ENCODE measurements around the gene TIGIT. TPM values are rescaled to one million over a fixed set of nuclear protein-coding genes. Genes with fewer than 3 reads are reported as not detected.

TIGIT gene
- total RNA-seq, 5 donors from 2014 or later (not counting 1 experiment from before 2014, with no cell fraction given), result 21.2 to 48.1 (median 39.9) TPM

- POLR2A ChIA-PET, result no interaction called here
These were observed 56.9 kb downstream of the TIGIT start for GRCh38 chr3:114350690-114351089.

GRCh38 chr3:114351123-114351821, 57.4 kb downstream of the TIGIT start:
- ATAC-seq (replicated peaks in 1 of 4) (no peak), DNase-seq (no peak)
- Histone ChIP-seq H3K36me3 (ENCODE audit: control insufficient read depth in 2 of 2, extremely low read depth in 1 of 2, insufficient read depth in 1 of 2, low read length in 1 of 2) (peaks cover 8 to 20% of the 10 kb centered on the region in 2 donors), H3K27me3 (replicated peaks in 1 of 2; ENCODE audit: control insufficient read depth in 2 of 2, extremely low read depth in 1 of 2, insufficient read depth in 2 of 2, low read length in 1 of 2) (no peaks in the 10 kb centered on the region), H3K4me1 (ENCODE audit: control insufficient read depth in 1 of 2, extremely low read depth in 1 of 2, insufficient read depth in 2 of 2, low read length in 2 of 2) (no peaks in the 10 kb centered on the region), H3K9me3 (no peaks in the 10 kb centered on the region), H3K27ac (ENCODE audit: low read length) (no peak overlapping the region), H3K4me3 (ENCODE audit: control insufficient read depth in 1 of 2, extremely low read depth in 1 of 2, low read length in 1 of 2) (no peak overlapping the region)
- Mint-ChIP-seq H3K4me3 (no peak overlapping the region), H3K27ac (no peak overlapping the region), H3K36me3 (peaks cover 44% of the 10 kb centered on the region), H3K9me3 (no peaks in the 10 kb centered on the region), H3K27me3 (no peaks in the 10 kb centered on the region), H3K4me1 (peaks cover 1 to 3% (median 2%) of the 10 kb centered on the region in 3 donors)
- WGBS (ENCODE audit: insufficient coverage), result 98% methylated on average over 64 of the region's 64 CpGs
- ChIA-PET POLR2A (no interaction called here), CTCF (no interaction called here)

More at GRCh38 chr3:114350690-114351089, 56.9 kb downstream of the TIGIT start:
- no peak overlapping the region for H3K27ac Mint-ChIP-seq
- H3K27ac ChIP-seq (ENCODE audit: low read length), result no peak overlapping the region
- no peak overlapping the region for H3K4me3 Mint-ChIP-seq
- H3K4me1 Mint-ChIP-seq, result peaks cover 7 to 8% (median 8%) of the 10 kb centered on the region in 3 donors
- no peak overlapping the region for H3K4me3 ChIP-seq (ENCODE audit: control insufficient read depth in 1 of 2, extremely low read depth in 1 of 2, low read length in 1 of 2)
- no peaks in the 10 kb centered on the region for H3K27me3 Mint-ChIP-seq
- no peaks in the 10 kb centered on the region for H3K27me3 ChIP-seq (replicated peaks in 1 of 2; ENCODE audit: control insufficient read depth in 2 of 2, extremely low read depth in 1 of 2, insufficient read depth in 2 of 2, low read length in 1 of 2)
- H3K36me3 ChIP-seq (ENCODE audit: control insufficient read depth in 2 of 2, extremely low read depth in 1 of 2, insufficient read depth in 1 of 2, low read length in 1 of 2), result peaks cover 8 to 20% of the 10 kb centered on the region in 2 donors
- H3K9me3 ChIP-seq, result no peaks in the 10 kb centered on the region
- H3K36me3 Mint-ChIP-seq, result peaks cover 49% of the 10 kb centered on the region
- 99% methylated on average over 24 of the region's 24 CpGs for WGBS (ENCODE audit: insufficient coverage)
- CTCF ChIA-PET, result no interaction called here
- no peaks in the 10 kb centered on the region for H3K4me1 ChIP-seq (ENCODE audit: control insufficient read depth in 1 of 2, extremely low read depth in 1 of 2, insufficient read depth in 2 of 2, low read length in 2 of 2)
- DNase-seq, result no peak
- no peaks in the 10 kb centered on the region for H3K9me3 Mint-ChIP-seq
- ATAC-seq (replicated peaks in 1 of 4), result no peak

- no peaks in the 10 kb centered on the region for H3K9me3 ChIP-seq
- CTCF ChIA-PET, result no interaction called here
- H3K27me3 Mint-ChIP-seq, result no peaks in the 10 kb centered on the region
These were observed 58.0 kb downstream of the TIGIT start for GRCh38 chr3:114351822-114352145.

GRCh38 chr3:114355653-114356052, 61.8 kb downstream of the TIGIT start:
- CTCF ChIA-PET, result interaction anchor here in 1 of 2 donors (0.6 kb wide), 1 partner anchor 28 kb away, joined by 3 read pairs; no protein-coding TSS in a partner anchor
- no peak overlapping the region for H3K27ac ChIP-seq (ENCODE audit: low read length)
- H3K9me3 Mint-ChIP-seq, result no peaks in the 10 kb centered on the region
- no peaks in the 10 kb centered on the region for H3K4me1 ChIP-seq (ENCODE audit: control insufficient read depth in 1 of 2, extremely low read depth in 1 of 2, insufficient read depth in 2 of 2, low read length in 2 of 2)
- no peak for DNase-seq
- no peaks in the 10 kb centered on the region for H3K4me1 Mint-ChIP-seq
- H3K4me3 Mint-ChIP-seq, result no peak overlapping the region
- H3K27ac Mint-ChIP-seq, result no peak overlapping the region
- POLR2A ChIA-PET, result no interaction called here
- no peaks in the 10 kb centered on the region for H3K9me3 ChIP-seq
- no peak overlapping the region for H3K4me3 ChIP-seq (ENCODE audit: control insufficient read depth in 1 of 2, extremely low read depth in 1 of 2, low read length in 1 of 2)
- no peaks in the 10 kb centered on the region for H3K27me3 Mint-ChIP-seq
- no peaks in the 10 kb centered on the region for H3K27me3 ChIP-seq (replicated peaks in 1 of 2; ENCODE audit: control insufficient read depth in 2 of 2, extremely low read depth in 1 of 2, insufficient read depth in 2 of 2, low read length in 1 of 2)
- peaks cover 3 to 12% of the 10 kb centered on the region in 2 donors for H3K36me3 ChIP-seq (ENCODE audit: control insufficient read depth in 2 of 2, extremely low read depth in 1 of 2, insufficient read depth in 1 of 2, low read length in 1 of 2)
- no peak for ATAC-seq (replicated peaks in 1 of 4)
- peaks cover 19% of the 10 kb centered on the region for H3K36me3 Mint-ChIP-seq

More at GRCh38 chr3:114351822-114352145, 58.0 kb downstream of the TIGIT start:
- no peaks in the 10 kb centered on the region for H3K27me3 ChIP-seq (replicated peaks in 1 of 2; ENCODE audit: control insufficient read depth in 2 of 2, extremely low read depth in 1 of 2, insufficient read depth in 2 of 2, low read length in 1 of 2)
- no peak for ATAC-seq (replicated peaks in 1 of 4)
- H3K4me1 ChIP-seq (ENCODE audit: control insufficient read depth in 1 of 2, extremely low read depth in 1 of 2, insufficient read depth in 2 of 2, low read length in 2 of 2), result no peaks in the 10 kb centered on the region
- no peak overlapping the region for H3K4me3 ChIP-seq (ENCODE audit: control insufficient read depth in 1 of 2, extremely low read depth in 1 of 2, low read length in 1 of 2)
- Mint-ChIP-seq H3K4me1 (no peaks in the 10 kb centered on the region), H3K27ac (no peak overlapping the region), H3K36me3 (peaks cover 44% of the 10 kb centered on the region), H3K4me3 (no peak overlapping the region), H3K9me3 (no peaks in the 10 kb centered on the region)
- POLR2A ChIA-PET, result no interaction called here
- DNase-seq, result no peak
- no peak overlapping the region for H3K27ac ChIP-seq (ENCODE audit: low read length)
- H3K36me3 ChIP-seq (ENCODE audit: control insufficient read depth in 2 of 2, extremely low read depth in 1 of 2, insufficient read depth in 1 of 2, low read length in 1 of 2), result peaks cover 8 to 20% of the 10 kb centered on the region in 2 donors
- 100% methylated on average over 3 of the region's 9 CpGs for WGBS (ENCODE audit: insufficient coverage)

- Histone ChIP-seq H3K9me3 (no peaks in the 10 kb centered on the region), H3K27me3 (replicated peaks in 1 of 2; ENCODE audit: control insufficient read depth in 2 of 2, extremely low read depth in 1 of 2, insufficient read depth in 2 of 2, low read length in 1 of 2) (no peaks in the 10 kb centered on the region), H3K4me1 (ENCODE audit: control insufficient read depth in 1 of 2, extremely low read depth in 1 of 2, insufficient read depth in 2 of 2, low read length in 2 of 2) (no peaks in the 10 kb centered on the region), H3K36me3 (ENCODE audit: control insufficient read depth in 2 of 2, extremely low read depth in 1 of 2, insufficient read depth in 1 of 2, low read length in 1 of 2) (peaks cover 0 to 8% of the 10 kb centered on the region in 2 donors), H3K27ac (ENCODE audit: low read length) (no peak overlapping the region), H3K4me3 (ENCODE audit: control insufficient read depth in 1 of 2, extremely low read depth in 1 of 2, low read length in 1 of 2) (no peak overlapping the region)
- Mint-ChIP-seq H3K27ac (no peak overlapping the region), H3K4me1 (no peaks in the 10 kb centered on the region), H3K9me3 (no peaks in the 10 kb centered on the region), H3K27me3 (no peaks in the 10 kb centered on the region), H3K4me3 (no peak overlapping the region), H3K36me3 (peaks cover 16% of the 10 kb centered on the region)
- 84% methylated on average over 4 of the region's 4 CpGs for WGBS (ENCODE audit: insufficient coverage)
- DNase-seq (no peak), ATAC-seq (replicated peaks in 1 of 4) (no peak)
- ChIA-PET POLR2A (no interaction called here), CTCF (interaction anchor here in 1 of 2 donors (0.6 kb wide), 1 partner anchor 28 kb away, joined by 3 read pairs; no protein-coding TSS in a partner anchor)
These were observed 62.2 kb downstream of the TIGIT start for GRCh38 chr3:114356066-114356465.

- no peaks in the 10 kb centered on the region for H3K27me3 Mint-ChIP-seq
- ATAC-seq (replicated peaks in 1 of 4) (no peak), DNase-seq (no peak)
- Histone ChIP-seq H3K9me3 (no peaks in the 10 kb centered on the region), H3K27me3 (replicated peaks in 1 of 2; ENCODE audit: control insufficient read depth in 2 of 2, extremely low read depth in 1 of 2, insufficient read depth in 2 of 2, low read length in 1 of 2) (no peaks in the 10 kb centered on the region), H3K27ac (ENCODE audit: low read length) (no peak overlapping the region), H3K4me1 (ENCODE audit: control insufficient read depth in 1 of 2, extremely low read depth in 1 of 2, insufficient read depth in 2 of 2, low read length in 2 of 2) (no peaks in the 10 kb centered on the region), H3K4me3 (ENCODE audit: control insufficient read depth in 1 of 2, extremely low read depth in 1 of 2, low read length in 1 of 2) (no peak overlapping the region), H3K36me3 (ENCODE audit: control insufficient read depth in 2 of 2, extremely low read depth in 1 of 2, insufficient read depth in 1 of 2, low read length in 1 of 2) (peaks cover 0 to 4% of the 10 kb centered on the region in 2 donors)
- no peaks in the 10 kb centered on the region for H3K4me1 Mint-ChIP-seq
- ChIA-PET CTCF (no interaction called here), POLR2A (no interaction called here)
- peaks cover 16% of the 10 kb centered on the region for H3K36me3 Mint-ChIP-seq
- WGBS (ENCODE audit: insufficient coverage), result 78% methylated on average over 1 of the region's 1 CpG
- no peak overlapping the region for H3K27ac Mint-ChIP-seq
- H3K9me3 Mint-ChIP-seq, result no peaks in the 10 kb centered on the region
- no peak overlapping the region for H3K4me3 Mint-ChIP-seq
These were observed 62.7 kb downstream of the TIGIT start for GRCh38 chr3:114356525-114356924.
